Liver (tissue), 9 donors: Measurements from ENCODE around the gene GCLC. TPM values are rescaled to one million over a fixed set of nuclear protein-coding genes. Genes with fewer than 3 reads are reported as not detected.

Experiments used
- DNase-seq: peaks from one replicate; pipeline ENCODE4 v3.0.0-alpha.2; 2017; ENCODE audit warnings: low spot score
- H3K27ac ChIP-seq, 2 donors: one replicate each; pipeline ENCODE4 v1.7.0; 2013; ENCODE audit warnings: inconsistent platforms in 2 of 2, low read length in 2 of 2, control low read depth in 1 of 2, low read depth in 1 of 2, mild to moderate bottlenecking in 1 of 2
- H3K27me3 ChIP-seq, 4 donors: one replicate each; pipeline versions ENCODE4 v1.6.1 to v1.7.0; 2013; ENCODE audit warnings: low read length in 3 of 4, inconsistent platforms in 1 of 4, mild to moderate bottlenecking in 1 of 4, moderate library complexity in 1 of 4; ENCODE audit not compliant: control insufficient read depth in 4 of 4, insufficient read depth in 4 of 4
- H3K36me3 ChIP-seq, 4 donors: one replicate each; pipeline versions ENCODE4 v1.6.1 to v1.7.0; 2013; ENCODE audit warnings: low read length in 3 of 4, mild to moderate bottlenecking in 3 of 4, low read depth in 1 of 4, moderate library complexity in 1 of 4; ENCODE audit not compliant: control insufficient read depth in 4 of 4, insufficient read depth in 3 of 4
- H3K4me1 ChIP-seq, 4 donors: one replicate each; pipeline versions ENCODE4 v1.6.1 to v1.7.0; 2013; ENCODE audit warnings: low read length in 3 of 4, mild to moderate bottlenecking in 3 of 4, moderate library complexity in 1 of 4; ENCODE audit not compliant: control insufficient read depth in 4 of 4, insufficient read depth in 4 of 4
- H3K4me3 ChIP-seq, 3 donors: one replicate each; pipeline versions ENCODE4 v1.6.1 to v1.7.0; 2013; ENCODE audit warnings: low read length in 3 of 3, control low read depth in 1 of 3, low read depth in 1 of 3, mild to moderate bottlenecking in 1 of 3
- H3K9ac ChIP-seq, 2 donors: one replicate each; pipeline ENCODE4 v1.7.0; 2013; ENCODE audit warnings: low read length in 2 of 2, mild to moderate bottlenecking in 2 of 2, moderate library complexity in 2 of 2, control low read depth in 1 of 2, low read depth in 1 of 2
- H3K9me3 ChIP-seq, 4 donors: one replicate each; pipeline versions ENCODE4 v1.6.1 to v1.7.0; 2013; ENCODE audit warnings: low read length in 3 of 4; ENCODE audit not compliant: control insufficient read depth in 4 of 4
- ATF3 ChIP-seq: IDR thresholded peaks from 2 replicates; pipeline ENCODE4 v1.6.1; 2016; ENCODE audit warnings: antibody characterized with exemption
- CTCF ChIP-seq: fragments of 150-350 bp; IDR thresholded peaks from 2 replicates; pipeline ENCODE4 v1.5.1; 2017; ENCODE audit warnings: improper control_type of control experiment, low read depth, low read length; ENCODE audit not compliant: missing input control
- EGR1 ChIP-seq, 2 donors: IDR thresholded peaks; 2 replicates each; pipeline ENCODE4 v1.6.1; 2016 to 2018; ENCODE audit warnings: antibody characterized with exemption in 2 of 2, low read depth in 2 of 2
- FOXA1 ChIP-seq: IDR thresholded peaks from 2 replicates; pipeline ENCODE4 v1.6.1; 2016; ENCODE audit warnings: antibody characterized with exemption
- FOXA2 ChIP-seq: IDR thresholded peaks from 2 replicates; pipeline ENCODE4 v1.6.1; 2016; ENCODE audit warnings: antibody characterized with exemption
- GABPA ChIP-seq, 2 donors: IDR thresholded peaks in 1 of 2; conservative IDR thresholded peaks in 1 of 2; 2 replicates each; pipeline ENCODE4 v1.6.1; 2016; ENCODE audit warnings: antibody characterized with exemption in 2 of 2, mild to moderate bottlenecking in 1 of 2, moderate library complexity in 1 of 2
- HNF4A ChIP-seq, 2 donors: conservative IDR thresholded peaks; 2 replicates each; pipeline ENCODE4 v1.6.1; 2016; ENCODE audit warnings: antibody characterized with exemption in 2 of 2, mild to moderate bottlenecking in 2 of 2
- HNF4G ChIP-seq: IDR thresholded peaks from 2 replicates; pipeline ENCODE4 v1.6.1; 2016; ENCODE audit warnings: antibody characterized with exemption
- JUND ChIP-seq, 2 donors: IDR thresholded peaks; 2 replicates each; pipeline ENCODE4 v1.6.1; 2016; ENCODE audit warnings: antibody characterized with exemption in 2 of 2
- MAX ChIP-seq: IDR thresholded peaks from 2 replicates; pipeline ENCODE4 v1.6.1; 2016; ENCODE audit warnings: antibody characterized with exemption
- NR2F2 ChIP-seq: IDR thresholded peaks from 2 replicates; pipeline ENCODE4 v1.6.1; 2016; ENCODE audit warnings: antibody characterized with exemption
- RAD21 ChIP-seq, 2 donors: IDR thresholded peaks; 2 replicates each; pipeline ENCODE4 v1.6.1; 2016; ENCODE audit warnings: antibody characterized with exemption in 2 of 2, mild to moderate bottlenecking in 2 of 2
- REST ChIP-seq: IDR thresholded peaks from 2 replicates; pipeline ENCODE4 v1.6.1; 2016; ENCODE audit warnings: antibody characterized with exemption, mild to moderate bottlenecking
- RXRA ChIP-seq, 2 donors: IDR thresholded peaks; 2 replicates each; pipeline ENCODE4 v1.6.1; 2017 to 2018; ENCODE audit warnings: antibody characterized with exemption in 2 of 2, mild to moderate bottlenecking in 1 of 2
- SP1 ChIP-seq: IDR thresholded peaks from 2 replicates; pipeline ENCODE4 v1.6.1; 2018; ENCODE audit warnings: antibody characterized with exemption, mild to moderate bottlenecking
- TAF1 ChIP-seq: conservative IDR thresholded peaks from 2 replicates; pipeline ENCODE4 v1.6.1; 2016; ENCODE audit warnings: antibody characterized with exemption, mild to moderate bottlenecking
- YY1 ChIP-seq: IDR thresholded peaks from 2 replicates; pipeline ENCODE4 v1.6.1; 2016; ENCODE audit warnings: antibody characterized with exemption, mild to moderate bottlenecking
- ZBTB33 ChIP-seq: IDR thresholded peaks from 2 replicates; pipeline ENCODE4 v1.6.1; 2016; ENCODE audit warnings: antibody characterized with exemption
- WGBS: extraction: QIAGEN DNeasy Blood & Tissue Kit; methylation state at CpG from one replicate; pipeline ENCODE4 v1.1.7; 2013; 5-methylcytosine and 5-hydroxymethylcytosine counted together
- polyA plus RNA-seq, 2 donors: library from polyadenylated mRNA; stranded (reverse) in 1 of 2; unstranded in 1 of 2; fragments of 200-250 nt in 1 of 2; fragments of >200 nt in 1 of 2; fragmentation: Nextera tagmentation in 1 of 2; extraction: Ambion mirVana in 1 of 2; gene quantifications; one replicate each; pipeline versions ENCODE4 v1.2.1 to v1.2.3, GENCODE V29; 2013 to 2015
- total RNA-seq, 2 donors: library from RNA; depleted of rRNA; stranded (reverse); fragments of >200 nt; gene quantifications; one replicate each; pipeline ENCODE4 v1.2.3, GENCODE V29; 2014
- donor health status: healthy.
- donor health status: healthy.
- donor health status: healthy.
- donor health status: healthy.
- donor health status: healthy.

Gene GCLC
- total and polyA plus RNA-seq, 4 donors = 28.6 to 135 (median 79.8) TPM

GRCh38 chr6:53493635-53494025, 51.3 kb downstream of the GCLC start:
- H3K4me1 ChIP-seq = peaks cover 0 to 17% (median 9%) of the 10 kb centered on the region in 4 donors
- peak overlapping the region in 2 of 3 donors; percentile 42 to 74 for H3K4me3 ChIP-seq
- no peaks in the 10 kb centered on the region for H3K9me3 ChIP-seq
- peak overlapping the region; percentile 67 to 74 for H3K27ac ChIP-seq
- 40% methylated on average over 2 of the region's 2 CpGs for WGBS
- no peaks in the 10 kb centered on the region for H3K27me3 ChIP-seq
- no peak for TF ChIP-seq YY1
- no peak for TF ChIP-seq NR2F2
- H3K36me3 ChIP-seq = peaks cover 0 to 13% (median 8%) of the 10 kb centered on the region in 4 donors
- no peak for DNase-seq
- peak overlapping the region; percentile 78 to 81 for H3K9ac ChIP-seq

- H3K4me1 ChIP-seq = peaks cover 0 to 17% (median 9%) of the 10 kb centered on the region in 4 donors
- H3K9me3 ChIP-seq = no peaks in the 10 kb centered on the region
- 17% methylated on average over 11 of the region's 11 CpGs for WGBS
- DNase-seq = no peak
- peaks cover 0 to 9% (median 3%) of the 10 kb centered on the region in 4 donors for H3K36me3 ChIP-seq
- peak overlapping the region; percentile 78 to 81 for H3K9ac ChIP-seq
- no peaks in the 10 kb centered on the region for H3K27me3 ChIP-seq
- H3K4me3 ChIP-seq = peak overlapping the region; percentile 42 to 74 (median 47)
- TF ChIP-seq ZBTB33 (no peak), HNF4G (no peak), TAF1 (no peak), YY1 (no peak), EGR1 (IDR thresholded peaks at IDR 0.05; ENCODE audit: low read depth in 2 of 2) (no peak), FOXA1 (no peak), ATF3 (no peak), HNF4A (conservative IDR thresholded peaks at IDR 0.05) (peak in 1 of 2 donors; percentile 2), SP1 (no peak), REST (no peak), GABPA (IDR thresholded peaks at IDR 0.05 in 1 of 2, conservative IDR thresholded peaks at IDR 0.05 in 1 of 2) (no peak), MAX (no peak), NR2F2 (no peak), FOXA2 (no peak), CTCF (peak; percentile 82), RAD21 (IDR thresholded peaks at IDR 0.05) (peak; percentile 87 to 89), JUND (IDR thresholded peaks at IDR 0.05) (no peak), RXRA (IDR thresholded peaks at IDR 0.05) (no peak)
- H3K27ac ChIP-seq = peak overlapping the region; percentile 67 to 74
Measured at GRCh38 chr6:53492860-53493634, 51.9 kb downstream of the GCLC start.
